BJ (cell line): ENCODE results near the gene RPUSD1. TPM values are rescaled to one million over a fixed set of nuclear protein-coding genes. Genes with fewer than 3 reads are reported as not detected.

Source experiments
- CTCF ChIA-PET: fragments of 350-600 bp; formaldehyde crosslinking; extraction: SDS; loops from one replicate; lab custom pipeline; 2021; ENCODE audit warnings: antibody characterized with exemption, inconsistent platforms; lab: Yijun Ruan, JAX
- POLR2A ChIA-PET: fragments of 300-600 bp; sonication (Branson Sonifier 250); formaldehyde crosslinking; extraction: SDS; loops from one replicate; lab custom pipeline; 2021; ENCODE audit warnings: antibody characterized with exemption; lab: Charles Lee
- DNase-seq: peaks from one replicate; pipeline ENCODE4 v3.0.0-alpha.2; 2011; ENCODE audit warnings: low read depth
- H3K27me3 ChIP-seq: 2 replicates; pipeline ENCODE4 v1.6.0; 2011; ENCODE audit warnings: low read length; ENCODE audit not compliant: control insufficient read depth, insufficient read depth
- H3K36me3 ChIP-seq: 2 replicates; pipeline ENCODE4 v1.5.1; 2011; ENCODE audit warnings: low read length; ENCODE audit not compliant: control insufficient read depth, insufficient read depth
- H3K4me3 ChIP-seq: 2 replicates; pipeline ENCODE4 v1.5.1; 2011; ENCODE audit warnings: low read depth, mild to moderate bottlenecking, control low read depth, low read length
- polyA plus RNA-seq: library from polyadenylated mRNA; depleted of rRNA; stranded (reverse); fragments of >200 nt; gene quantifications from 2 replicates; pipeline ENCODE4 v1.2.3, GENCODE V29; 2011
- TF ChIP-seq, protein P1 (sequence below): IDR thresholded peaks from 2 replicates; pipeline ENCODE4 v1.5.1; 2011; ENCODE audit warnings: low read depth, mild to moderate bottlenecking, control low read depth, inconsistent platforms, low read length, moderate library complexity; ENCODE audit not compliant: insufficient read depth

RPUSD1 gene
- polyA plus RNA-seq, 1 experiment, result 24.7 TPM

DNA sequence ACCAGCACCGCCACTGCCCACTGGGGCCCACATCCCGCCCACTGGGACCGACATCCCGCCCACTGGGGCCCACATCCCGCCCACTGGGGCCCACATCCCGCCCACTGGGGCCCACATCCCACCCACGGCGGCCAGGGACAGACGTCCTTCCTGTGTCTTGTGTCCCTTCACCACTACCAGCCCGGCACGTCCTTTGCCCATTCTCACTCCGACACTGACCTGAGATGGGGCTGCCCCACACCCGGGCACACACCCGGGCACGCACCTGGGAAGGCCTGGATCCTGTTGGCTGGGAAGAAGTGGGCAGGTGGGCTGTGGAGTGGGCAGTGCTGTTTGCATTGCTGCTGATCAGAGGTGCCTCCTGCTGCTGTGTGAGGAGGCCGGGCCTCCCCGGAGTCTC lies 40.7 kb upstream of the RPUSD1 start:
- Histone ChIP-seq H3K4me3 (no peak overlapping the region), H3K36me3 (no peaks in the 10 kb centered on the region), H3K27me3 (peaks cover 3% of the 10 kb centered on the region)
- TF ChIP-seq, protein P1, sequence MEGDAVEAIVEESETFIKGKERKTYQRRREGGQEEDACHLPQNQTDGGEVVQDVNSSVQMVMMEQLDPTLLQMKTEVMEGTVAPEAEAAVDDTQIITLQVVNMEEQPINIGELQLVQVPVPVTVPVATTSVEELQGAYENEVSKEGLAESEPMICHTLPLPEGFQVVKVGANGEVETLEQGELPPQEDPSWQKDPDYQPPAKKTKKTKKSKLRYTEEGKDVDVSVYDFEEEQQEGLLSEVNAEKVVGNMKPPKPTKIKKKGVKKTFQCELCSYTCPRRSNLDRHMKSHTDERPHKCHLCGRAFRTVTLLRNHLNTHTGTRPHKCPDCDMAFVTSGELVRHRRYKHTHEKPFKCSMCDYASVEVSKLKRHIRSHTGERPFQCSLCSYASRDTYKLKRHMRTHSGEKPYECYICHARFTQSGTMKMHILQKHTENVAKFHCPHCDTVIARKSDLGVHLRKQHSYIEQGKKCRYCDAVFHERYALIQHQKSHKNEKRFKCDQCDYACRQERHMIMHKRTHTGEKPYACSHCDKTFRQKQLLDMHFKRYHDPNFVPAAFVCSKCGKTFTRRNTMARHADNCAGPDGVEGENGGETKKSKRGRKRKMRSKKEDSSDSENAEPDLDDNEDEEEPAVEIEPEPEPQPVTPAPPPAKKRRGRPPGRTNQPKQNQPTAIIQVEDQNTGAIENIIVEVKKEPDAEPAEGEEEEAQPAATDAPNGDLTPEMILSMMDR, result no peak
- ChIA-PET CTCF (no interaction called here), POLR2A (no interaction called here)
- DNase-seq, result no peak

DNA sequence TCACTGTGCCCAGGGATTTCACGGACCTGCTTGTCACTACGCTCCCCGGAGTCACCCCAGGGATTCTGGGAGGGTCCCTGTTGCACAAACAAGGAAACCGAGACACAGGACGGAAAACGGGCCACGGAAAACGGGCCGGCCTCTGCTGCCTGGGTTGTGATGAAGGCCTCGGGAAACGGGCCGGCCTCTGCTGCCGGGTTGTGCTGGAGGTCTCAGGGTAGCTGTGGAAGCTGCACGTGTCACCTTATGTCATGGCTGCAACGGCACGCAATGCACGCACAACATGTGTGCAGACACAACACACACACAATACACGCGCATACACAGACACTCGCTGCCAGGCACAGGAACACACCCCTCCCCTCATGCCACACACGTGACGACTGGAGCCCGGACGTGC lies 39.3 kb upstream of the RPUSD1 start:
- TF ChIP-seq, protein P1, result no peak
- Histone ChIP-seq H3K36me3 (no peaks in the 10 kb centered on the region), H3K27me3 (peaks cover 5% of the 10 kb centered on the region), H3K4me3 (no peak overlapping the region)
- DNase-seq, result no peak
- POLR2A ChIA-PET, result no interaction called here
- CTCF ChIA-PET, result no interaction called here

DNA sequence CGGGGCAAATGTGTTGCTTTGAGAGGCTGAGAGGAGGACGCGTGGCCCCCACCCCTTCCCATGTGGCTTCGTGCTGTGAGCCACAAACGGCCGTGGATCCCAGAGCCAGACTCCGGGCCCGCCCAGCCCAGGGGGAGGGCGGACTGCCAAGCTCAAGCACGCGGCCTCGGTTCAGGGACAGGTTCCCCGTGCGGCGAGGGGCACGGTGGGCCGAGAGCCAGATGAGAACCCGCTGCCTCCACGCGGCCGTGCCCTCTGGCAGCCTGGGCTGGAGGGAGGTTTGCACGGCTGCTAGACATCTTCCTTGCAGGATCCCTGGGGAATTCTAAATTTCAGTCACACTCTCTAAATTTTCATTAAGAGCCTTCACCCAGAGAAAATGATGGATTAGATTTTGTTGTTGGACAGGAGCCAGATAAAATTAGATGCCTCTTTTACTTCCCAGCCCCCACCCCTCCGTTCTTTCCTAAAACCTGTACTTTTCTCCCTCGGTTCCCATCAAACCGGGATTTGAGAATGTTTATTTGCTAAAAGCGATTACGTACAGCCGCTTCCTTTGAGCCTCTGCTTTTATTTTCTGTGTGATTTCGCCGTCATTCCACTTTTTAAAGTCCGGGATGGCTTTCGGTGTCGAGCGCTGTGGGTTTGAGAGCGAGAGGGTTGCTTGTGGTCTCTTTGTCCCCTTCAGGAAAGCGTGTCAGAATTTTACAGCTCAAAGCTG lies 37.3 kb upstream of the RPUSD1 start:
- POLR2A ChIA-PET, result no interaction called here

DNA sequence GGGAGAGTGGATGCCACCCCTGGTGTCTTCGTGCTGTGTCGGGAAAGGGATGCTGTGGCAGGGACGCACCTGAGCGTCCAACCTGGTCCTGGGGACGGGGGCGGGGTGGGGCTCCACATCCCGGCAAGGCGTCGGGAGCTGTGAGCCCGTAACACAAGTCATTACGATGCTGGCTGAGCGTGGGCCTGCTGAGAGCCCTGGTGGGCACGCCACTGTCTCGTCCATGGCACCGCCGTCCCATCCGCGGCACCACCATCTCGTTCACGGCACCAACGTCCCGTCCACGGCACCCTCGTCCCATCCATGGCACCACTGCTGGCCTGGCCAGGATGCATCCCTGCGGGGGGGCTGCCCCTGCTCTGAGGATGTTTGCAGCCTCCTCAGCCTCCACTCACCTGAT lies 36.4 kb upstream of the RPUSD1 start:
- Histone ChIP-seq H3K4me3 (no peak overlapping the region), H3K27me3 (peaks cover 5% of the 10 kb centered on the region), H3K36me3 (no peaks in the 10 kb centered on the region)
- DNase-seq, result no peak
- ChIA-PET CTCF (no interaction called here), POLR2A (no interaction called here)
- TF ChIP-seq, protein P1, result no peak

More for the DNA sequence above, 37.3 kb upstream of the RPUSD1 start:
- Histone ChIP-seq H3K4me3 (peak overlapping the region; percentile 12; the same call in 1 of the 2 replicates), H3K36me3 (no peaks in the 10 kb centered on the region), H3K27me3 (peaks cover 5% of the 10 kb centered on the region)
- TF ChIP-seq, protein P1, result no peak
- CTCF ChIA-PET, result no interaction called here
- no peak for DNase-seq

DNA sequence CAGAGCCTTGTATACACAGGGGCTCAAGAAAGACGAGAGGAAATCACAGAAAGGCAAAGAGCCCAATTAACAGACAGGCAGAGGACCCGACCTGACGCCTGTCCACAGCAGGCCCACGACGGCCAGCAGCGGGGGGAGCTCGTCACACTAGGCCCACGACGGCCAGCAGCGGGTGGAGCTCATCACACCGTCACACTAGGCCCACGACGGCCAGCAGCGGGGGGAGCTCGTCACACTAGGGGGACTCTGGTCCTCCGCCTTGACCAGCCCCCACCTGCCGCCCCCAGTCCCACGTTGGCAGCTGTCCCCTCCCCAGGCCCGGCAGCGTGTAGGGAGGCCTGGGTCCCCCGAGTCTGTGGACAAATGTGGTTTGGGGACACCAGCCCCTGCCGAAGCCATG lies 36.0 kb upstream of the RPUSD1 start:
- CTCF ChIA-PET, result no interaction called here
- TF ChIP-seq, protein P1, result no peak
- Histone ChIP-seq H3K4me3 (no peak overlapping the region), H3K36me3 (no peaks in the 10 kb centered on the region), H3K27me3 (peaks cover 5% of the 10 kb centered on the region)
- DNase-seq, result no peak
- POLR2A ChIA-PET, result no interaction called here
